Prostate gland (tissue), 2 donors: ENCODE data around the gene STAC2. TPM values are rescaled to one million over a fixed set of nuclear protein-coding genes. Genes with fewer than 3 reads are reported as not detected.

Experiments used
- DNase-seq: peaks from one replicate; pipeline ENCODE4 v3.0.0-alpha.2; 2019; ENCODE audit warnings: low spot score
- H3K27ac ChIP-seq, 2 donors: fragments of 200-600 bp; sonication (generic); 2 replicates each; pipeline ENCODE4 v1.5.1; 2017 to 2019
- H3K27me3 ChIP-seq: fragments of 200-600 bp; sonication (generic); replicated peaks from 2 replicates; pipeline ENCODE4 v1.5.1; 2019; ENCODE audit not compliant: insufficient read depth
- H3K36me3 ChIP-seq, 2 donors: fragments of 200-600 bp; sonication (generic); 1 replicate in 1 of 2; 2 replicates in 1 of 2; pipeline versions ENCODE4 v1.5.1 to v1.8.1; 2017 to 2019
- H3K4me1 ChIP-seq: fragments of 200-600 bp; sonication (generic); replicated peaks from 2 replicates; pipeline ENCODE4 v1.5.1; 2019
- H3K4me3 ChIP-seq, 2 donors: fragments of 200-600 bp; sonication (generic); 2 replicates each; pipeline ENCODE4 v1.5.1; 2017 to 2019
- H3K9me3 ChIP-seq: fragments of 200-600 bp; sonication (generic); 2 replicates; pipeline ENCODE4 v1.5.1; 2017
- POLR2A ChIP-seq: fragments of 450-650 bp; IDR thresholded peaks from one replicate; pipeline ENCODE4 v1.6.1; 2016; ENCODE audit warnings: antibody characterized with exemption, mild to moderate bottlenecking
- POLR2AphosphoS5 ChIP-seq: sonication (generic); formaldehyde crosslinking; IDR thresholded peaks from one replicate; pipeline ENCODE4 v1.6.1; 2017; ENCODE audit warnings: antibody characterized with exemption
- WGBS: methylation state at CpG from one replicate; pipeline ENCODE4 v1.1.5; 2018; 5-methylcytosine and 5-hydroxymethylcytosine counted together
- intact Hi-C: fragments of 100-400 bp; cut with DNase I; formaldehyde crosslinking; loops from one replicate; pipeline ENCODE4 v1.14.2; 2022
- total RNA-seq, 2 donors: library from RNA; depleted of rRNA; stranded (reverse); fragments of >200 nt; gene quantifications; one replicate each; pipeline ENCODE4 v1.1.0, GENCODE V29; 2016
- TF ChIP-seq, protein P1 (sequence below), 4 experiments: fragments of 200-600 bp in 2 of 4; fragments of 450-650 bp in 2 of 4; sonication (generic) in 2 of 4; IDR thresholded peaks; 1 replicate in 3 of 4; 2 replicates in 1 of 4; pipeline ENCODE4 v1.5.1; 2016 to 2019; ENCODE audit warnings: antibody characterized with exemption in 4 of 4, mild to moderate bottlenecking in 2 of 4, moderate library complexity in 2 of 4

STAC2 gene
- total RNA-seq, 2 donors from 2014 or later = 3.9 to 4.8 TPM

DNA sequence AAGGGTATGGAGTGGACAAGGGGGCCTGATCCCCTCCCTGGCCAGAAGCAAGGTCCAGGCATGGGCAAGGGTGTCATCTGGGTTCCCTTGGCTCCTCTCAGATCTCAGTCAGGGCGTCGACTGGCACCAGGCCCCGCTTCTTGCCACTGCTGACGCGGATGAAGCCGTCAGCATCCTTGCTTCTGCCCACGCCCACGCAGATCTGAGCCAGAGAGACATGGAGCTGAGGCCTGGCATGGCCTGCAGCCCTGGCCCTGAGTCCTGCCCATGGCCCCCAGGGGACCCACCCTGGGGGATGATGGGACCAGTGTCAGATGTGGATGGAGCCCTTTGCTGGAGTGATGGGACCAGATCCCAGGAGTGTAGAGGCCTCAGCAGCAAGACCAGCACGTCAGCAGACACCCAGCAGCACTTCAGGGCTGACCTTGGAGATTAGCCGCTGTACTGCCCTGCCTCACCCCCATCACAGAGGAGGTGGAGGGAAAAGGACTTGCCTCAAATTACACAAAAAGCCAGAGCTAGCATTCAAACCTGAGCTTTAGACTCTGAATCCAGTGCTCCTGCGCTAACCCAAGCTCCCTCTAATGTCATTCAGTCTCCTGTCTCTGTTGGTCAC is 13.4 kb downstream of the STAC2 start:
- peak overlapping the region; percentile 26 to 36 for H3K27ac ChIP-seq
- no peaks in the 10 kb centered on the region for H3K27me3 ChIP-seq
- 77% methylated on average over 11 of the region's 11 CpGs for WGBS
- no peak for TF ChIP-seq POLR2A
- TF ChIP-seq POLR2AphosphoS5 = no peak
- TF ChIP-seq, protein P1, sequence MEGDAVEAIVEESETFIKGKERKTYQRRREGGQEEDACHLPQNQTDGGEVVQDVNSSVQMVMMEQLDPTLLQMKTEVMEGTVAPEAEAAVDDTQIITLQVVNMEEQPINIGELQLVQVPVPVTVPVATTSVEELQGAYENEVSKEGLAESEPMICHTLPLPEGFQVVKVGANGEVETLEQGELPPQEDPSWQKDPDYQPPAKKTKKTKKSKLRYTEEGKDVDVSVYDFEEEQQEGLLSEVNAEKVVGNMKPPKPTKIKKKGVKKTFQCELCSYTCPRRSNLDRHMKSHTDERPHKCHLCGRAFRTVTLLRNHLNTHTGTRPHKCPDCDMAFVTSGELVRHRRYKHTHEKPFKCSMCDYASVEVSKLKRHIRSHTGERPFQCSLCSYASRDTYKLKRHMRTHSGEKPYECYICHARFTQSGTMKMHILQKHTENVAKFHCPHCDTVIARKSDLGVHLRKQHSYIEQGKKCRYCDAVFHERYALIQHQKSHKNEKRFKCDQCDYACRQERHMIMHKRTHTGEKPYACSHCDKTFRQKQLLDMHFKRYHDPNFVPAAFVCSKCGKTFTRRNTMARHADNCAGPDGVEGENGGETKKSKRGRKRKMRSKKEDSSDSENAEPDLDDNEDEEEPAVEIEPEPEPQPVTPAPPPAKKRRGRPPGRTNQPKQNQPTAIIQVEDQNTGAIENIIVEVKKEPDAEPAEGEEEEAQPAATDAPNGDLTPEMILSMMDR (IDR thresholded peaks at IDR 0.05) = no peak
- no peak overlapping the region for H3K4me3 ChIP-seq
- peaks cover 17% of the 10 kb centered on the region for H3K4me1 ChIP-seq
- no peak for DNase-seq
- no peaks in the 10 kb centered on the region for H3K36me3 ChIP-seq
- intact Hi-C loops = no loop called here
- H3K9me3 ChIP-seq = no peaks in the 10 kb centered on the region

DNA sequence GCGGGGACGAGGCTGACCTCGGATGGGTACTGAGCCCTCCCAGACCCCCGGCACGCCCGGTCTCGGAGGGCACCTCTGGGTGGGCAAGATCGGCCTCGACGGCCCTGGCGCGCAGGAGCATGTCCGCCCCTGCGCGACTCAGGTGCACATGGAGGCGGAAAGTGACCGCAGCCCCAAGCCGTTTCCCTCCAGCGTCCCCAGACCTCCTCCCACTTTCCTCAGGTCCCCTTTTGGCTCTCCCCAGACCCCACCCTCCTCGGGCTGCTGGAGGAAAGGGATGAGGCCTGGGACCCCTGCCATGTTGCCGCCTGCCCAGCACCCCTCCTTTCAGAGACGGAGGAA is 15.7 kb downstream of the STAC2 start:
- H3K4me3 ChIP-seq = peak overlapping the region; percentile 18 to 28
- no peaks in the 10 kb centered on the region for H3K36me3 ChIP-seq
- WGBS = 18% methylated on average over 22 of the region's 22 CpGs
- TF ChIP-seq POLR2A (no peak), POLR2AphosphoS5 (no peak)
- TF ChIP-seq, protein P1 (IDR thresholded peaks at IDR 0.05) = no peak
- no peaks in the 10 kb centered on the region for H3K27me3 ChIP-seq
- peak overlapping the region; percentile 59 to 70 for H3K27ac ChIP-seq
- no peaks in the 10 kb centered on the region for H3K9me3 ChIP-seq
- H3K4me1 ChIP-seq = peaks cover 17% of the 10 kb centered on the region
- no peak for DNase-seq
- intact Hi-C loops = no loop called here

DNA sequence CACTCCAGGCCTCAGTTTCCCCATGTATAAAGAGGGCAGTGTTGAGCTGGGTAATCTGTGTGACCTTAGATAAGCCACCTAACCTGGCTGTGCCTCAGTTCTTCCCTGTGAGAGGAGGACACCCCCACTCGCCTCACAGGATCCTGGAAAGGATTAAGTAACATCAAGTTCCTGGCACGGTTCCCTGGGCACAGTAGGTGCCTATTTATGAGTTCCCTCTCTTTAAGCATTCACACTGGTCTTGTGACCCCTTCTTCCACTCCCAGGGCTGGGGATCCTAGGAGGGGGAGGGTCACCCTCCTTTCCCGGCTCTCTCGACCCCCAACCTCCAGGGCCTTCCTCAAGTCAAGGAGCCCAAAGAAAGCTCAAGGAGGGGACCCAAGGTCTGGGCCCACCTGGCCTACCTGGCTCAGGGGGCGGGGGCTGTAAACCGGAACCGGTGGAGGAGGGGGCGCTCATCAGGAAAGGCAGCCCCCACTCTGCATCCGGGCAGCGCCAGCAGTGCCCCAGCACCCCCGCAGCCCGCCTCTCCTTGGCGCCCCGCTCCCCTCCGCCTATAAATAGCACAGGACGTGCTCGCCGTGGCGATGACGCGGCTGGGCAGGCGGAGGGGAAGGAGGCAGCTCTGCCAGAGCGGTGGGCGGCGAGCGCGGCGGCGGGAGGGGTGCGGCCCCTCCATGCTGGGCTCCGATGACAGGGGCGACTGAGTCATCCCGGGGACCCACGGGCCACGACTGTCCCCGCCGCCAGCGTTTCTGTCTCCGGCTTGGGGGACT is 16.2 kb downstream of the STAC2 start:
- intact Hi-C loops = loop anchor here (5.0 kb wide), 1 partner anchor 33 kb away; no protein-coding TSS in a partner anchor
- peak; percentile 94 for TF ChIP-seq POLR2AphosphoS5
- peak; percentile 67 for TF ChIP-seq POLR2A
- TF ChIP-seq, protein P1 (IDR thresholded peaks at IDR 0.05) = peak in 1 of 4 experiments; percentile 5
- Histone ChIP-seq H3K4me1 (peaks cover 17% of the 10 kb centered on the region), H3K27ac (peak overlapping the region; percentile 59 to 70), H3K4me3 (peak overlapping the region; percentile 18 to 28), H3K27me3 (no peaks in the 10 kb centered on the region), H3K36me3 (peaks cover under 1 to 4% of the 10 kb centered on the region in 2 donors), H3K9me3 (no peaks in the 10 kb centered on the region)
- under 1% methylated on average over 34 of the region's 39 CpGs for WGBS
- DNase-seq = peak; percentile 94

DNA sequence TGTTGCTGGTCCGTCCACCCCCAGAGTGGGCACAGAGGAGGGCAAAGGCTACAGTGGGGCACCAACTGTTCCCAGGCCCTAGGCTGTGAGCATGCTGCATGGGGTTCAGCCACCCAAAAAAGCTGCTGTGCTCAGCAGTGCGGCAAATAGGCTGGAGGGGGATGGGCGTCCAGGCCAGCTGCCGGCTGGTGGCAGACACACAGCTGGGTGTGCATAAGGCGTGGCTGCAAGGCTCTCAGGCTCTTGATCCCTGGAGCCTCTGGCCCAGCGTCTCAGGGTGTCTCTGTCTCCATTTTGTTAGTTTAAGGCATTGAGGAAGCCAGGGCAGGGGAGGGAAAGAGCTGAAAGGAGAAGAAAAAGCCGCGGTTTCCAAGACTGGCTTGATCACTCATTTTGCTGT is 16.9 kb downstream of the STAC2 start:
- peak overlapping the region; percentile 59 to 70 for H3K27ac ChIP-seq
- DNase-seq = no peak

More for the DNA sequence above, 16.9 kb downstream of the STAC2 start:
- TF ChIP-seq, protein P1 (IDR thresholded peaks at IDR 0.05) = no peak
- no peak for TF ChIP-seq POLR2A
- no peak for TF ChIP-seq POLR2AphosphoS5
- Histone ChIP-seq H3K27me3 (no peaks in the 10 kb centered on the region), H3K36me3 (peaks cover 6 to 10% of the 10 kb centered on the region in 2 donors), H3K4me1 (peaks cover 17% of the 10 kb centered on the region), H3K4me3 (no peak overlapping the region), H3K9me3 (no peaks in the 10 kb centered on the region)
- 63% methylated on average over 8 of the region's 8 CpGs for WGBS
- intact Hi-C loops = loop anchor here (5.0 kb wide), 1 partner anchor 33 kb away; no protein-coding TSS in a partner anchor
